OCI-LY1 (cell line): Measurements from ENCODE around the gene CRISP2.

Source experiments
- CTCF ChIP-seq: fragments of 200-600 bp; sonication (generic), shearing (Covaris generic); IDR thresholded peaks from 2 replicates; pipeline ENCODE4 v1.5.1; 2017; ENCODE audit warnings: mild to moderate bottlenecking, antibody characterized with exemption, low read length, moderate library complexity, mixed read lengths
- EZH2 ChIP-seq: fragments of 200-600 bp; sonication (generic), shearing (Covaris generic); IDR thresholded peaks from 2 replicates; pipeline ENCODE4 v1.8.0; 2017; ENCODE audit warnings: borderline replicate concordance, mixed run types, mild to moderate bottlenecking, antibody characterized with exemption, low read length, moderate library complexity, mixed read lengths

DNA sequence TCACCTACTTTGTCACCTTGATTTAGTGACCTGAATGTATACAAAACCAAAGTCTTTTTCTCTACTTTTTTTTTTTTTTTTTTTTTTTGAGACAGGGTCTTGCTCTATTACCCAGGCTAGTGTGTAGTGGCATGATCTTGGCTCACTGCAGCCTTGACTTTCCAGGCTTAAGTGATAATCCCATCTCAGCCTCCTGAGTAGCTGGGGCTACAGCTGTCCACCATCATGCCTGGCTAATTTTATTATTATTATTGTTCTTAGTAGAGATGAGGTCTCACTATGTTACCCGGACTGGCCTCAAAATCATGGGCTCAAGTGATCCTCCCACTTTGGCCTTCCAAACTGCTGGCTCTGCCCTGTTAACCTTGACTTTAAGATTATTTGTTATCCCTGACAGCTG lies 37.5 kb downstream of the CRISP2 start:
- TF ChIP-seq CTCF, result no peak
- no peak for TF ChIP-seq EZH2
